ENCODE measurements around the gene IFRD2. TPM values are rescaled to one million over a fixed set of nuclear protein-coding genes. Genes with fewer than 3 reads are reported as not detected.

IFRD2 gene
- total and polyA plus RNA-seq, 2 of the 8 experiments (the other 6 are each of a cell fraction or from before 2014, with no cell fraction given): 76.7 to 88.8 TPM

DNA sequence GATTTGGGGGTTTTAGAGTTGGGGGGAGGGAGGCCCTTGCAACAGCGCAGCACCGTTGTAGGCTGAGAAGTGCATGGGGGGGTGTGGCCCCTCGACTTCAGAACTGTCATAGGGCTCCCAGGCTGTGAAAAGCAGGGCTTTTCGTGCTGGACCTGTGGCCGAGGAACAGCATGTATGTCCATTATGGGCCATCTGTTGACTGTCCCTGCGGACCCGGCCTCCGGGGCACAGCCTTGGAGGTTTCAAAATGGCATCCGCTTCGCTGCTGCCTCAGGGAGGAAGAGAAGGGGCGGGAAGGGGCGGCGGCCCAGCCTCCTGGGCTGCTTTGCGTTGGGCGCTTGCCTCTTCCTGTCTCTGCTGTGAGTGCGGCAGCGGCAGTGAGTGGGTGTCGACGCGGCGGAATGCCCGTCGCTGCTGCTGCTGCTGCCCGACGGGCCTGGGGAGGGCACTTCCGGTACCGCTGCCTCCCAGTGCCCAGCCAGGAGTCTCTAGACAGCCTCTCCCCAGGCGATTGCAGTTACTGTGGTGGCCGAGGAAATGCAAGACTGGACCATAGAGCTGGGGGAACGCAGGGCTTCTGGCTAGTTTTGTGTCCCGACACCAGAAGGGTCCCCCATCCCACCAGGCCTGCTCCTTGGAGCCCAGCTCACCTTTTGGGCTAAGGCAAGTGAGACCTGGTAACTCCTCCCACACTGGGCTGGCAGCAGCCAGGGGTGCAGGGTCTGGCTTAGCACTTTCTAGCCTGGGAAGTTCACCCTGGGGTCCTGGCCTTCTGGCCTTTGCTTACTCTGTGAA is 54.3 kb downstream of the IFRD2 start:
- Histone ChIP-seq H3K23me2 (ENCODE audit: low read depth, low read length) (peaks cover 21% of the 10 kb centered on the region; the same call in 1 of the 2 replicates), H2AK5ac (ENCODE audit: low read depth, low read length) (0 out of 2 replicates have a peak overlapping the region, but pooled peaks have one; percentile 65), H3K9me3 (ENCODE audit: insufficient read depth in 2 of 2, low read depth in 1 of 2, low read length in 1 of 2) (no peaks in the 10 kb centered on the region), H3K4me3 (ENCODE audit: extremely low read depth in 1 of 4, insufficient read depth in 2 of 4, low read depth in 3 of 4, low read length in 4 of 4) (peak overlapping the region; percentile 86 to 93 (median 90)), H2AFZ (ENCODE audit: low read length) (no peak overlapping the region), H3K4ac (replicated peaks; ENCODE audit: insufficient read length, low read depth, low read length) (peak overlapping the region; percentile 57), H3K36me3 (ENCODE audit: control insufficient read depth in 2 of 4, insufficient read depth in 4 of 4, low read length in 3 of 4) (no peaks in the 10 kb centered on the region), H3K9ac (replicated peaks in 1 of 4; ENCODE audit: extremely low read depth in 1 of 4, low read depth in 3 of 4, low read length in 3 of 4) (peak overlapping the region in 3 of 4 experiments; percentile 6 to 49 (median 48); a peak in 3 of 7 replicates), H3K4me2 (ENCODE audit: insufficient read depth in 1 of 2, low read depth in 2 of 2, low read length in 2 of 2) (peak overlapping the region; percentile 82 to 96), H3K14ac (ENCODE audit: insufficient read length) (no peak overlapping the region), H3K4me1 (replicated peaks in 1 of 4; ENCODE audit: control insufficient read depth in 3 of 4, insufficient read depth in 4 of 4, low read length in 3 of 4) (peaks cover 6 to 58% (median 54%) of the 10 kb centered on the region in 4 experiments), H3K18ac (ENCODE audit: extremely low read depth, low read length) (peak overlapping the region; percentile 90), H3K79me2 (ENCODE audit: control insufficient read depth in 1 of 2, insufficient read depth in 2 of 2, low read length in 2 of 2) (peaks cover 25 to 65% of the 10 kb centered on the region in 2 experiments), H4K8ac (ENCODE audit: extremely low read depth, insufficient read depth, low read length) (no peak overlapping the region), H2BK120ac (replicated peaks; ENCODE audit: low read depth, low read length) (no peak overlapping the region), H3K27me3 (replicated peaks in 1 of 4; ENCODE audit: control insufficient read depth in 3 of 4, extremely low read depth in 1 of 4, insufficient read depth in 3 of 4, low read length in 3 of 4) (no peaks in the 10 kb centered on the region; a peak in 1 of 7 replicates), H4K91ac (replicated peaks; ENCODE audit: insufficient read length, low read length) (no peak overlapping the region), H3K23ac (ENCODE audit: insufficient read length) (no peak overlapping the region), H3K56ac (replicated peaks; ENCODE audit: insufficient read length, low read depth, low read length) (no peak overlapping the region), H2BK5ac (ENCODE audit: low read depth, low read length) (peak overlapping the region; percentile 92; the same call in 1 of the 2 replicates), H4K20me1 (replicated peaks in 1 of 2; ENCODE audit: control insufficient read depth in 1 of 2, insufficient read depth in 2 of 2, low read length in 2 of 2) (peaks cover 13 to 41% of the 10 kb centered on the region in 2 experiments), H2BK12ac (ENCODE audit: low read depth, low read length) (peak overlapping the region; percentile 72; the same call in 1 of the 2 replicates), H4K5ac (ENCODE audit: insufficient read length, low read depth, low read length) (peak overlapping the region; percentile 65), H2BK15ac (ENCODE audit: low read length) (peak overlapping the region; percentile 46; the same call in 1 of the 2 replicates), H3K79me1 (ENCODE audit: low read depth, low read length) (peaks cover 16% of the 10 kb centered on the region), H3K27ac (ENCODE audit: low read depth, low read length) (no peak overlapping the region), H2BK20ac (ENCODE audit: low read length) (no peak overlapping the region)
- WGBS, 2 experiments (ENCODE audit: extremely low coverage in 1 of 2, insufficient coverage in 1 of 2, insufficient read length in 1 of 2, insufficient replicate concordance in 2 of 2, low coverage in 1 of 2, low lambda C conversion rate in 2 of 2, missing lambda C conversion rate in 1 of 2): 26% methylated on average over 31 of the region's 31 CpGs; no CpG with 5 or more reads in 1 of the 2 experiments
- ChIA-PET CTCF (ENCODE audit: partially characterized antibody) (interaction anchor here (0.6 to 53.5 kb wide), 5 partner anchors 16 to 117 kb away, joined by 3 to 2149 read pairs (median 121); partner anchors contain the start of genes GNAI2, GNAT1, LSMEM2 and SEMA3B), POLR2A (ENCODE audit: partially characterized antibody) (interaction anchor here (0.7 to 4.1 kb wide), 13 partner anchors 8 to 1466 kb away, joined by 3 to 33 read pairs (median 4); partner anchors contain the start of genes HYAL3, IFRD2 and NAA80)
- DNase-seq (ENCODE audit: low read depth in 1 of 2, low spot score in 2 of 2) (peak in 1 of 2 experiments; percentile 65), FAIRE-seq (no peak)
- TF ChIP-seq SIRT6 (IDR thresholded peaks at IDR 0.05; ENCODE audit: low read length): no peak
- TF ChIP-seq SP2 (IDR thresholded peaks at IDR 0.05; ENCODE audit: low read length): no peak
- peak; percentile 62; the same call in 1 of the 2 replicates for TF ChIP-seq GABPA (IDR thresholded peaks at IDR 0.05; ENCODE audit: borderline replicate concordance, insufficient read depth, low read length)
- TF ChIP-seq TBP (IDR thresholded peaks at IDR 0.05; ENCODE audit: low read depth, low read length): 0 out of 2 replicates have a peak, but pooled peaks have one; percentile 17
- TF ChIP-seq SIN3A (conservative IDR thresholded peaks at IDR 0.05 in 1 of 2, IDR thresholded peaks at IDR 0.05 in 1 of 2; ENCODE audit: low read depth in 1 of 2, low read length in 2 of 2): 0 out of 4 replicates have a peak, but pooled peaks of 1 of the 2 experiments have one; percentile 15
- TF ChIP-seq POLR2A (IDR thresholded peaks at IDR 0.05; ENCODE audit: control extremely low read depth in 1 of 2, low read depth in 2 of 2, low read length in 2 of 2): peak in 1 of 2 experiments; percentile 40; a peak in 2 of 3 replicates
- 0 out of 2 replicates have a peak, but pooled peaks have one; percentile 14 for TF ChIP-seq TEAD4 (IDR thresholded peaks at IDR 0.05; ENCODE audit: low read depth, low read length)
- peak; percentile 82 for TF ChIP-seq YY1 (IDR thresholded peaks at IDR 0.05; ENCODE audit: low read depth, low read length)
- TF ChIP-seq EGR1 (IDR thresholded peaks at IDR 0.05; ENCODE audit: borderline replicate concordance, low read depth, low read length): 0 out of 2 replicates have a peak, but pooled peaks have one; percentile 57

All from H1 (cell line).